Spleen (tissue), 11 donors: ENCODE measurements around the gene FBXO46. TPM values are rescaled to one million over a fixed set of nuclear protein-coding genes. Genes with fewer than 3 reads are reported as not detected.

Experiments
- DNase-seq: peaks from one replicate; pipeline ENCODE4 v3.0.0-alpha.2; 2020
- H3K27ac ChIP-seq, 8 donors: fragments of 200-600 bp; sonication (generic) in 7 of 8; 1 replicate in 4 of 8; 2 replicates in 4 of 8; pipeline versions ENCODE4 v1.5.0 to v1.8.0; 2016 to 2021; ENCODE audit warnings: inconsistent platforms in 4 of 8, mild to moderate bottlenecking in 4 of 8, moderate library complexity in 1 of 8
- H3K27me3 ChIP-seq, 7 donors: fragments of 200-600 bp; sonication (generic) in 6 of 7; replicated peaks in 1 of 7; 1 replicate in 4 of 7; 2 replicates in 3 of 7; pipeline versions ENCODE4 v1.5.0 to v1.8.0; 2016 to 2021; ENCODE audit warnings: inconsistent platforms in 3 of 7, mild to moderate bottlenecking in 1 of 7
- H3K36me3 ChIP-seq, 6 donors: fragments of 200-600 bp; sonication (generic) in 5 of 6; 1 replicate in 4 of 6; 2 replicates in 2 of 6; pipeline versions ENCODE4 v1.5.0 to v1.8.0; 2016 to 2021; ENCODE audit warnings: inconsistent platforms in 2 of 6
- H3K4me1 ChIP-seq, 6 donors: fragments of 200-600 bp; sonication (generic) in 5 of 6; 1 replicate in 3 of 6; 2 replicates in 3 of 6; pipeline versions ENCODE4 v1.5.0 to v1.8.0; 2016 to 2021; ENCODE audit warnings: inconsistent platforms in 3 of 6
- H3K4me3 ChIP-seq, 8 donors: fragments of 200-600 bp; sonication (generic) in 7 of 8; 1 replicate in 4 of 8; 2 replicates in 4 of 8; pipeline versions ENCODE4 v1.5.0 to v1.8.0; 2016 to 2021; ENCODE audit warnings: inconsistent platforms in 4 of 8, mild to moderate bottlenecking in 4 of 8, moderate library complexity in 2 of 8
- H3K9me3 ChIP-seq, 8 donors: fragments of 200-600 bp; sonication (generic) in 7 of 8; 1 replicate in 4 of 8; 2 replicates in 4 of 8; pipeline versions ENCODE4 v1.5.0 to v1.8.0; 2016 to 2021; ENCODE audit warnings: inconsistent platforms in 4 of 8
- POLR2A ChIP-seq, 3 donors: fragments of 450-650 bp; IDR thresholded peaks; one replicate each; pipeline ENCODE4 v1.5.1; 2017; ENCODE audit warnings: antibody characterized with exemption in 3 of 3, mild to moderate bottlenecking in 1 of 3
- POLR2AphosphoS5 ChIP-seq, 3 donors: sonication (generic); formaldehyde crosslinking; IDR thresholded peaks; one replicate each; pipeline ENCODE4 v1.5.1; 2017; ENCODE audit warnings: antibody characterized with exemption in 3 of 3
- WGBS, 5 donors: extraction: QIAGEN DNeasy Blood & Tissue Kit in 3 of 5; methylation state at CpG; one replicate each; pipeline versions ENCODE4 v1.1.5 to v1.1.7; 2013 to 2018; 5-methylcytosine and 5-hydroxymethylcytosine counted together
- intact Hi-C: fragments of 100-400 bp; cut with DNase I; formaldehyde crosslinking; loops from one replicate; pipeline ENCODE4 v1.15.0; 2023; ENCODE audit warnings: low total_unique reads
- polyA plus RNA-seq, 3 donors: library from polyadenylated mRNA; stranded (reverse); fragments of 200-250 nt; gene quantifications; one replicate each; pipeline ENCODE4 v1.2.1, GENCODE V29; 2013
- total RNA-seq, 7 donors: library from RNA; depleted of rRNA in 3 of 7; stranded (reverse); fragments of >200 nt in 3 of 7; fragmentation: NEBNext Ultra II Directional in 4 of 7; extraction: Animal tissue kit (Norgen Biotek cat#: 25700) in 4 of 7; gene quantifications; one replicate each; pipeline versions ENCODE4 v1.1.0 to v1.2.1, GENCODE V29; 2016 to 2021
- TF ChIP-seq, protein P1 (sequence below), 11 experiments: fragments of 200-600 bp in 7 of 11; fragments of 450-650 bp in 4 of 11; sonication (generic) in 4 of 11; IDR thresholded peaks in 8 of 11; conservative IDR thresholded peaks in 3 of 11; 1 replicate in 7 of 11; 2 replicates in 4 of 11; pipeline versions ENCODE4 v1.4.0 to v1.8.0; 2016 to 2021; ENCODE audit warnings: antibody characterized with exemption in 11 of 11, inconsistent platforms in 4 of 11, mild to moderate bottlenecking in 1 of 11
- donor health status: healthy with polysubstance abuse.
- donor health status: DM: no; HTN: no; CAD: no; lungs with moderate emphysema.
- donor health status: DM: no; HTN: no; CAD: no.
- donor health status: Bipolar disorder and iron deficiency.
- donor health status: healthy.
- donor health status: DM: no; HTN: no; CAD: no.
- donor health status: DM: yes; HTN: yes; CAD: no.

The FBXO46 gene
- total and polyA plus RNA-seq, 10 donors, result 8.8 to 28.1 (median 18.1) TPM

GRCh38 chr19:45674946-45675345, 55.8 kb downstream of the FBXO46 start:
- H3K27me3 ChIP-seq, result peaks cover 0 to 99% (median 51%) of the 10 kb centered on the region in 7 donors
- intact Hi-C loops, result no loop called here
- H3K27ac ChIP-seq, result no peak overlapping the region
- WGBS, 5 donors, result 69 to 72% (median 70%) methylated on average over 7 of the region's 7 CpGs
- peaks cover 13 to 44% (median 30%) of the 10 kb centered on the region in 6 donors for H3K4me1 ChIP-seq
- TF ChIP-seq, protein P1, sequence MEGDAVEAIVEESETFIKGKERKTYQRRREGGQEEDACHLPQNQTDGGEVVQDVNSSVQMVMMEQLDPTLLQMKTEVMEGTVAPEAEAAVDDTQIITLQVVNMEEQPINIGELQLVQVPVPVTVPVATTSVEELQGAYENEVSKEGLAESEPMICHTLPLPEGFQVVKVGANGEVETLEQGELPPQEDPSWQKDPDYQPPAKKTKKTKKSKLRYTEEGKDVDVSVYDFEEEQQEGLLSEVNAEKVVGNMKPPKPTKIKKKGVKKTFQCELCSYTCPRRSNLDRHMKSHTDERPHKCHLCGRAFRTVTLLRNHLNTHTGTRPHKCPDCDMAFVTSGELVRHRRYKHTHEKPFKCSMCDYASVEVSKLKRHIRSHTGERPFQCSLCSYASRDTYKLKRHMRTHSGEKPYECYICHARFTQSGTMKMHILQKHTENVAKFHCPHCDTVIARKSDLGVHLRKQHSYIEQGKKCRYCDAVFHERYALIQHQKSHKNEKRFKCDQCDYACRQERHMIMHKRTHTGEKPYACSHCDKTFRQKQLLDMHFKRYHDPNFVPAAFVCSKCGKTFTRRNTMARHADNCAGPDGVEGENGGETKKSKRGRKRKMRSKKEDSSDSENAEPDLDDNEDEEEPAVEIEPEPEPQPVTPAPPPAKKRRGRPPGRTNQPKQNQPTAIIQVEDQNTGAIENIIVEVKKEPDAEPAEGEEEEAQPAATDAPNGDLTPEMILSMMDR (IDR thresholded peaks at IDR 0.05 in 8 of 11, conservative IDR thresholded peaks at IDR 0.05 in 3 of 11), result no peak
- TF ChIP-seq POLR2AphosphoS5 (IDR thresholded peaks at IDR 0.05) (no peak), POLR2A (IDR thresholded peaks at IDR 0.05) (no peak)
- DNase-seq, result no peak
- H3K4me3 ChIP-seq, result no peak overlapping the region
- no peaks in the 10 kb centered on the region for H3K36me3 ChIP-seq
- no peaks in the 10 kb centered on the region for H3K9me3 ChIP-seq

GRCh38 chr19:45670670-45671453, 59.8 kb downstream of the FBXO46 start:
- H3K4me1 ChIP-seq, result peaks cover 15 to 45% (median 37%) of the 10 kb centered on the region in 6 donors
- 9 to 17% (median 13%) methylated on average over 33 to 42 of the region's 42 CpGs for WGBS, 5 donors
- H3K27me3 ChIP-seq, result peaks cover 0 to 99% (median 54%) of the 10 kb centered on the region in 7 donors
- no peak overlapping the region for H3K27ac ChIP-seq
- H3K36me3 ChIP-seq, result no peaks in the 10 kb centered on the region
- intact Hi-C loops, result no loop called here
- TF ChIP-seq POLR2A (IDR thresholded peaks at IDR 0.05) (no peak), POLR2AphosphoS5 (IDR thresholded peaks at IDR 0.05) (no peak)
- TF ChIP-seq, protein P1 (IDR thresholded peaks at IDR 0.05 in 8 of 11, conservative IDR thresholded peaks at IDR 0.05 in 3 of 11), result no peak
- peak; percentile 85 for DNase-seq
- peak overlapping the region in 2 of 8 donors; percentile 6 to 51 for H3K4me3 ChIP-seq
- no peaks in the 10 kb centered on the region for H3K9me3 ChIP-seq

DNA sequence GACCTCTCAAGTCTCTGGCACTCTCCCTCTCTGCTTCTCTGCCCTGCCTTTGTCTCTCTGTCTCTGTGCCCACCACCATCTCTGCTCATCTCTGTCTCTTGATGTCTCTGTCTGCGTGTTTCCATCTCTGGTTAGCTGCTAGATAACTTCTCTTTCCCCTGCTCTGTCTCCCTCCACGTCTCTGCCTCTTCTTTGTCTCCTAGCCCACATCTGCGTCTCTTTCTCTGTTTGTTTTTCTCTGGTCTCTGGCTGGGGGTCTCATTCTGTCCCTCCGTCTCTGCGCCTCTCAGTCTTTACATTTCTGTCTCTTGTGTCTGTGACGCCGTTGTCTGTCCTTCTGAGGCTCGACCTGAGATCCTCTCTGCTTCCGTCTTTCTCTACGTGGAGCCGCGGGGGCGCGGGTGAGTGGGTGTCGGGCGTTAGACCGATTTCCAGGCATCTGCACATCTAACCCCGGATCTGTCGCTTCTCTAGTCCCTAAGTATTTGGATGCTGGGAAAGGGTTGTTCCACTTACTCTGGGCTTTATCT, 62.3 kb downstream of the FBXO46 start:
- no peaks in the 10 kb centered on the region for H3K9me3 ChIP-seq
- peaks cover 15 to 45% (median 37%) of the 10 kb centered on the region in 6 donors for H3K4me1 ChIP-seq
- intact Hi-C loops, result no loop called here
- WGBS, 5 donors, result 1 to 4% (median 2%) methylated on average over 19 of the region's 19 CpGs
- no peaks in the 10 kb centered on the region for H3K36me3 ChIP-seq
- DNase-seq, result no peak
- no peak for TF ChIP-seq POLR2A (IDR thresholded peaks at IDR 0.05)
- TF ChIP-seq, protein P1 (IDR thresholded peaks at IDR 0.05 in 8 of 11, conservative IDR thresholded peaks at IDR 0.05 in 3 of 11), result no peak
- TF ChIP-seq POLR2AphosphoS5 (IDR thresholded peaks at IDR 0.05), result no peak
- peak overlapping the region in 4 of 8 donors; percentile 22 to 68 (median 36) for H3K27ac ChIP-seq
- H3K4me3 ChIP-seq, result peak overlapping the region; percentile 6 to 70 (median 34)
- peaks cover 0 to 99% (median 59%) of the 10 kb centered on the region in 7 donors for H3K27me3 ChIP-seq
